Measurements from ENCODE around the gene AOC1. TPM values are rescaled to one million over a fixed set of nuclear protein-coding genes. Genes with fewer than 3 reads are reported as not detected.

AOC1 gene
- total RNA-seq, 2 donors from 2014 or later, result not detected

DNA sequence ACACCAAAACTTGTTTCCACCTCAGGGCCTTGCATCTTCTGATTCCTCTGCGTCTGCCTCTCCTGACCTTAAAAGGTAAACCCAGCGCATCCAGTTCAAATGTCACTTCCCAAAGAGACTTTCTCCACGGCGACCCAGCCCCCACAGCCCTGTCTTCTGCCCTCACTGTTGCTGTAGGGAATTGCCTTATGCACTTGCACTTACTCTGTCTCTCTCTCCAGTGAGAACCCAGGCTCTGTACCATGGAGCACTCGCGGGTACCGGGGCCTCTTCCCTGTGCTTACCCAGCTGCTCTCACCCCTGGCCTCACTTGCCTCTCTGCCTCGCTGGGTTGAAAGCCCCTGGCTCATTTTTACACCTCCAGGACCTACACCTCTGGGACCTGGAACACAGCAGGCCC lies 48.4 kb downstream of the AOC1 start:
- ATAC-seq (ENCODE audit: insufficient number of reproducible peaks, low FRiP score, low read depth), result no peak
- Histone ChIP-seq H3K9me3 (no peaks in the 10 kb centered on the region), H3K27me3 (replicated peaks; ENCODE audit: insufficient read depth) (no peaks in the 10 kb centered on the region), H3K4me1 (ENCODE audit: control insufficient read depth in 1 of 2, low read depth in 2 of 2) (peaks cover 9 to 13% of the 10 kb centered on the region in 2 donors), H3K4me3 (no peak overlapping the region), H3K27ac (no peak overlapping the region), H3K36me3 (no peaks in the 10 kb centered on the region)
- no peak for TF ChIP-seq CTCF (IDR thresholded peaks at IDR 0.05)
- no peak for DNase-seq (ENCODE audit: low spot score)

- H3K27me3 ChIP-seq (replicated peaks; ENCODE audit: insufficient read depth), result no peaks in the 10 kb centered on the region
- DNase-seq (ENCODE audit: low spot score), result no peak
- H3K27ac ChIP-seq, result no peak overlapping the region
- no peaks in the 10 kb centered on the region for H3K9me3 ChIP-seq
- H3K36me3 ChIP-seq, result no peaks in the 10 kb centered on the region
- TF ChIP-seq CTCF (IDR thresholded peaks at IDR 0.05), result no peak
- no peak overlapping the region for H3K4me3 ChIP-seq
- no peak for ATAC-seq (ENCODE audit: insufficient number of reproducible peaks, low FRiP score, low read depth)
- H3K4me1 ChIP-seq (ENCODE audit: control insufficient read depth in 1 of 2, low read depth in 2 of 2), result peaks cover 9 to 13% of the 10 kb centered on the region in 2 donors
These were observed 49.1 kb downstream of the AOC1 start for GRCh38 chr7:150901160-150902035.

- ATAC-seq (ENCODE audit: insufficient number of reproducible peaks, low FRiP score, low read depth) (no peak), DNase-seq (ENCODE audit: low spot score) (no peak)
- no peaks in the 10 kb centered on the region for H3K9me3 ChIP-seq
- no peak for TF ChIP-seq CTCF (IDR thresholded peaks at IDR 0.05)
- peaks cover 9 to 13% of the 10 kb centered on the region in 2 donors for H3K4me1 ChIP-seq (ENCODE audit: control insufficient read depth in 1 of 2, low read depth in 2 of 2)
- no peak overlapping the region for H3K4me3 ChIP-seq
- no peak overlapping the region for H3K27ac ChIP-seq
- H3K27me3 ChIP-seq (replicated peaks; ENCODE audit: insufficient read depth), result no peaks in the 10 kb centered on the region
- H3K36me3 ChIP-seq, result no peaks in the 10 kb centered on the region
These were observed 50.0 kb downstream of the AOC1 start for GRCh38 chr7:150902078-150903033.

DNA sequence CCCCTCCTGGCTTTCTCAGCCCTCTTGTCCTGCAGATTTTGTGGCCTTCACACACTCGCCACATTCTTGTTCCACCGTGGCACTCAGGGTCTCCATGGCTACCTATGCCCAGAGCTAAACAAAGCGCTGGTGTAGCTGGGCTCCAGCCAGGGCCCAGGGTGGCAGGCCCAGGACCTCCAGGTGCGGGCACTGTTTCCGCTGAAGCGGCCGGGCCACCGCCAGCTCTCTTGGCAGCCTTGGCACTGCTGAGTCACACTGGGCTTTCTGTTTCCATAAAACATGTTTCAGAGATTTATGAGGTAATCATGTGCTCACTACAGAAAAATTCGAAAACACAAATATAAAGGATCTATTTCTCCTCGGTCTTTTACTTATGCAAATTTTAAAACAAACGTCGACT lies 51.3 kb downstream of the AOC1 start:
- Histone ChIP-seq H3K27me3 (replicated peaks; ENCODE audit: insufficient read depth) (peaks cover 4% of the 10 kb centered on the region), H3K36me3 (no peaks in the 10 kb centered on the region), H3K27ac (peak overlapping the region in 1 of 2 donors; percentile 19), H3K4me3 (peak overlapping the region; percentile 30), H3K4me1 (ENCODE audit: control insufficient read depth in 1 of 2, low read depth in 2 of 2) (peaks cover 9 to 13% of the 10 kb centered on the region in 2 donors), H3K9me3 (no peaks in the 10 kb centered on the region)
- peak; percentile 66 for ATAC-seq (ENCODE audit: insufficient number of reproducible peaks, low FRiP score, low read depth)
- TF ChIP-seq CTCF (IDR thresholded peaks at IDR 0.05), result no peak
- DNase-seq (ENCODE audit: low spot score), result peak; percentile 20

All from thoracic aorta (tissue), 2 donors.